Suprapubic skin (tissue), 4 donors: Measurements from ENCODE around the gene C6orf118. TPM values are rescaled to one million over a fixed set of nuclear protein-coding genes. Genes with fewer than 3 reads are reported as not detected.

Experiments
- DNase-seq, 2 donors: peaks; one replicate each; pipeline ENCODE4 v3.0.0-alpha.2; 2019; ENCODE audit warnings: low spot score in 2 of 2
- H3K27ac ChIP-seq: fragments of 200-600 bp; sonication (generic); one replicate; pipeline ENCODE4 v1.5.1; 2019
- H3K27me3 ChIP-seq: fragments of 200-600 bp; sonication (generic); one replicate; pipeline ENCODE4 v1.5.1; 2019
- H3K36me3 ChIP-seq: fragments of 200-600 bp; sonication (generic); one replicate; pipeline ENCODE4 v1.5.1; 2019
- H3K4me1 ChIP-seq: fragments of 200-600 bp; sonication (generic); one replicate; pipeline ENCODE4 v1.5.1; 2019
- H3K4me3 ChIP-seq: fragments of 200-600 bp; sonication (generic); one replicate; pipeline ENCODE4 v1.5.1; 2019; ENCODE audit warnings: mild to moderate bottlenecking
- H3K9me3 ChIP-seq: fragments of 200-600 bp; sonication (generic); one replicate; pipeline ENCODE4 v1.5.1; 2019
- EP300 ChIP-seq: sonication (generic); formaldehyde crosslinking; IDR thresholded peaks from one replicate; pipeline ENCODE4 v1.6.1; 2017; ENCODE audit warnings: antibody characterized with exemption
- POLR2A ChIP-seq, 2 donors: fragments of 450-650 bp; IDR thresholded peaks; one replicate each; pipeline ENCODE4 v1.6.1; 2017; ENCODE audit warnings: antibody characterized with exemption in 2 of 2, mild to moderate bottlenecking in 2 of 2, moderate library complexity in 2 of 2
- POLR2AphosphoS5 ChIP-seq, 3 donors: sonication (generic); formaldehyde crosslinking; IDR thresholded peaks; one replicate each; pipeline ENCODE4 v1.6.1; 2017; ENCODE audit warnings: antibody characterized with exemption in 3 of 3
- WGBS: methylation state at CpG from one replicate; pipeline ENCODE4 v1.1.5; 2018; 5-methylcytosine and 5-hydroxymethylcytosine counted together
- total RNA-seq, 4 donors: library from RNA; depleted of rRNA; stranded (reverse); fragments of >200 nt; gene quantifications; one replicate each; pipeline ENCODE4 v1.1.0, GENCODE V29; 2016
- TF ChIP-seq, protein P1 (sequence below), 2 donors: fragments of 200-600 bp in 1 of 2; fragments of 450-650 bp in 1 of 2; sonication (generic) in 1 of 2; IDR thresholded peaks; one replicate each; pipeline ENCODE4 v1.5.1; 2016 to 2019; ENCODE audit warnings: antibody characterized with exemption in 2 of 2, mild to moderate bottlenecking in 1 of 2, moderate library complexity in 1 of 2

Gene C6orf118
- total RNA-seq, 4 donors from 2014 or later: not detected

DNA sequence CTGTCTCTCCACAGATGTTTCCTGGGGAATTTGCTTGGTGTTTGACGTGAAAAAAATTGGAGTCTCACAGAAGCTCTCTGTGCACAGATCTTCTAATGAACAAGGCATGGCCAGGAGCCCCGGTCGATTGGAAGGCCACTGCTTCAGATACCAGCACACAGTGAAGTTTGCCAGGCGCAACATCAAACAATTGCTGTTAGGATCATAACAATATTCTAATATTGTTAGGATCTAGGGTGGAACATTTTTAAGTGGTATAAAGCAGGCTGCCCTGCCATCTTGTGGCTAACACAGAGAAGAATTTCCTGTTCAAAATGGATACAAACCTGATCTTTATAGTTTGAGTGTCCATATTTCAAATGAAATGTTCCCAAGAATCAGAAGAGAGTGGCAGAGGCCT lies 64.1 kb downstream of the C6orf118 start:
- no peaks in the 10 kb centered on the region for H3K27me3 ChIP-seq
- TF ChIP-seq POLR2A (IDR thresholded peaks at IDR 0.05) (no peak), EP300 (no peak), POLR2AphosphoS5 (IDR thresholded peaks at IDR 0.05) (no peak)
- TF ChIP-seq, protein P1, sequence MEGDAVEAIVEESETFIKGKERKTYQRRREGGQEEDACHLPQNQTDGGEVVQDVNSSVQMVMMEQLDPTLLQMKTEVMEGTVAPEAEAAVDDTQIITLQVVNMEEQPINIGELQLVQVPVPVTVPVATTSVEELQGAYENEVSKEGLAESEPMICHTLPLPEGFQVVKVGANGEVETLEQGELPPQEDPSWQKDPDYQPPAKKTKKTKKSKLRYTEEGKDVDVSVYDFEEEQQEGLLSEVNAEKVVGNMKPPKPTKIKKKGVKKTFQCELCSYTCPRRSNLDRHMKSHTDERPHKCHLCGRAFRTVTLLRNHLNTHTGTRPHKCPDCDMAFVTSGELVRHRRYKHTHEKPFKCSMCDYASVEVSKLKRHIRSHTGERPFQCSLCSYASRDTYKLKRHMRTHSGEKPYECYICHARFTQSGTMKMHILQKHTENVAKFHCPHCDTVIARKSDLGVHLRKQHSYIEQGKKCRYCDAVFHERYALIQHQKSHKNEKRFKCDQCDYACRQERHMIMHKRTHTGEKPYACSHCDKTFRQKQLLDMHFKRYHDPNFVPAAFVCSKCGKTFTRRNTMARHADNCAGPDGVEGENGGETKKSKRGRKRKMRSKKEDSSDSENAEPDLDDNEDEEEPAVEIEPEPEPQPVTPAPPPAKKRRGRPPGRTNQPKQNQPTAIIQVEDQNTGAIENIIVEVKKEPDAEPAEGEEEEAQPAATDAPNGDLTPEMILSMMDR (IDR thresholded peaks at IDR 0.05): no peak
- H3K27ac ChIP-seq: no peak overlapping the region
- H3K4me3 ChIP-seq: no peak overlapping the region
- H3K9me3 ChIP-seq: peaks cover 1% of the 10 kb centered on the region
- DNase-seq: no peak
- WGBS: 48% methylated on average over 4 of the region's 4 CpGs
- no peaks in the 10 kb centered on the region for H3K4me1 ChIP-seq
- H3K36me3 ChIP-seq: no peaks in the 10 kb centered on the region

DNA sequence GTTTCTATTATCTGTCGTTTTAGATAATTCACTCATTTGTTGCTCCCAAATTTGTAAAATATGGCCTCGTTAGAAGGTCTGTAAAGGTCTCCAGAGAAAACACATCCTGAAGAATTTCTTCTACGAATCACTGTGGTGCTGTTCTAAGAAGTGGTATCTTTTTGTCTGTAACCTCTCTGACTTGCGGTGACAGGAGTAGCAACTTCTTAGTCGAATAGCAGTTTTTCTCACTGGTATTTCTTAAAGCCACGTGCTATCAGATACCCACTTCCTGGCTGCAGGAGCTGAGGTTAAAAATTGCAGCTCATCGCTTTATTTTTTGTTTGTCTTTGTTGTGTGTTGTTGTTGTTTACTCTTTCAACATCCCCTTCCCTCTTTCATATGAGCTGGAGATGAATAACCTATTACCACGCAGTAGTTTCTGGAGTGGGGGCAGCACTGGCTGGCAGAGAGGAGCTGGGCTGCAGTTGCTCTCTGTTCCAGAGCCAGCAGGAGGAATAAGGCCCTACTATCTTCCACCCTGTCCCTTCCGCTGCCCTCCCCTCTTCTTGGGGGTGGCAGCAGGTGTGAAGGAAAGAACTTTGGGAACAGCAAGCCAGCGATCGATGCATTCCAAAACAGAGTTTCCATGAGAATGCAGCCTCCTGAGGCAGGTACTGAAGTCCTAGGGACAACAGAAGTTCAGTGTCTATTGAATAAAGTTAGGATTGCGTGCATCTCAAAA lies 64.7 kb downstream of the C6orf118 start:
- H3K36me3 ChIP-seq: no peaks in the 10 kb centered on the region
- H3K4me3 ChIP-seq: no peak overlapping the region
- no peaks in the 10 kb centered on the region for H3K9me3 ChIP-seq
- 77% methylated on average over 12 of the region's 12 CpGs for WGBS
- no peak overlapping the region for H3K27ac ChIP-seq
- no peaks in the 10 kb centered on the region for H3K4me1 ChIP-seq
- TF ChIP-seq, protein P1 (IDR thresholded peaks at IDR 0.05): no peak
- TF ChIP-seq POLR2AphosphoS5 (IDR thresholded peaks at IDR 0.05) (no peak), POLR2A (IDR thresholded peaks at IDR 0.05) (no peak), EP300 (no peak)
- no peak for DNase-seq
- no peaks in the 10 kb centered on the region for H3K27me3 ChIP-seq

DNA sequence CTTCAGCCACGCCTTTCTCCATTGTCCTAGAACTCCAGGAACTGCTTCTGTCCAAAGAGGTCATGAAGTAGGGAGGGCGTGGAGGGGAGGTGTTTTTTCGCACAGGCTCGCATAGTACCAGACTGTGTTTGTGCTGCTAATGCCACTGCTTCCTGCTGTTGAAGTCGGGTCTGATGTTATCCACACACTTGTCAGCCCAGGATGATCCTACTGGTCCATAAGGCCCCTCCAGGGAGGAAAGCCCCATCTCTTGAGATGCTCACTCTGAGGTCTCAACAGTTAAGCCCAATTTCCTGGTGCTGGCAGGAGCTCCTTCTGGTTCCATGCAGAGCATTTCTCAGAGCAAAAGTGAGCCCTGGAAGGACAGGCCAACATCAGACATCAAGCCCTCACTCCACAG lies 65.6 kb downstream of the C6orf118 start:
- H3K27me3 ChIP-seq: no peaks in the 10 kb centered on the region
- no peaks in the 10 kb centered on the region for H3K9me3 ChIP-seq
- H3K27ac ChIP-seq: no peak overlapping the region
- H3K4me3 ChIP-seq: no peak overlapping the region
- no peaks in the 10 kb centered on the region for H3K36me3 ChIP-seq
- no peak for TF ChIP-seq POLR2A (IDR thresholded peaks at IDR 0.05)
- TF ChIP-seq EP300: no peak
- TF ChIP-seq POLR2AphosphoS5 (IDR thresholded peaks at IDR 0.05): no peak
- TF ChIP-seq, protein P1 (IDR thresholded peaks at IDR 0.05): no peak
- 91% methylated on average over 5 of the region's 5 CpGs for WGBS
- no peak for DNase-seq
- H3K4me1 ChIP-seq: no peaks in the 10 kb centered on the region

DNA sequence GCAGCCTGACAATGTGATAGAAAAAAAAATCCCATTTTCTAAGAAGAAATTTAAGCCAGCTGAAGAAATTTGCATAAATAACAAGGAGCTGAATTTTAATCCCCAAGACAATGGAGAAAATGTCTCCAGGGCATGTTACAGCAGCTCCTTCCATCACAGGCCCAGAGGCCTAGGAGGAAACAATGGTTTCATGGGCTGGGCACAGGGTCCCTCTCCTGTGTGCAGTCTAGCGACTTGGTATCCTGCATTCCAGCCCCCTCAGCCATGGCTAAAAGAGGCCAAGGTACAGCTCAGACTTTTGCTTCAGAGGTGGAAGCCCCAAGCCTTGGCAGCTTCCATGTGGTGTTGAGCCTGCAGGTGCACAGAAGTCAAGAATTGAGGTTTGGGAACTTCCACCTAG lies 73.1 kb downstream of the C6orf118 start:
- H3K9me3 ChIP-seq: peaks cover 9% of the 10 kb centered on the region
- TF ChIP-seq POLR2AphosphoS5 (IDR thresholded peaks at IDR 0.05) (no peak), POLR2A (IDR thresholded peaks at IDR 0.05) (no peak), EP300 (no peak)
- TF ChIP-seq, protein P1 (IDR thresholded peaks at IDR 0.05): no peak
- H3K4me1 ChIP-seq: no peaks in the 10 kb centered on the region
- DNase-seq: no peak
- no peaks in the 10 kb centered on the region for H3K27me3 ChIP-seq
- no peak overlapping the region for H3K4me3 ChIP-seq
- no peaks in the 10 kb centered on the region for H3K36me3 ChIP-seq
- no peak overlapping the region for H3K27ac ChIP-seq
- 81% methylated on average over 1 of the region's 1 CpG for WGBS

DNA sequence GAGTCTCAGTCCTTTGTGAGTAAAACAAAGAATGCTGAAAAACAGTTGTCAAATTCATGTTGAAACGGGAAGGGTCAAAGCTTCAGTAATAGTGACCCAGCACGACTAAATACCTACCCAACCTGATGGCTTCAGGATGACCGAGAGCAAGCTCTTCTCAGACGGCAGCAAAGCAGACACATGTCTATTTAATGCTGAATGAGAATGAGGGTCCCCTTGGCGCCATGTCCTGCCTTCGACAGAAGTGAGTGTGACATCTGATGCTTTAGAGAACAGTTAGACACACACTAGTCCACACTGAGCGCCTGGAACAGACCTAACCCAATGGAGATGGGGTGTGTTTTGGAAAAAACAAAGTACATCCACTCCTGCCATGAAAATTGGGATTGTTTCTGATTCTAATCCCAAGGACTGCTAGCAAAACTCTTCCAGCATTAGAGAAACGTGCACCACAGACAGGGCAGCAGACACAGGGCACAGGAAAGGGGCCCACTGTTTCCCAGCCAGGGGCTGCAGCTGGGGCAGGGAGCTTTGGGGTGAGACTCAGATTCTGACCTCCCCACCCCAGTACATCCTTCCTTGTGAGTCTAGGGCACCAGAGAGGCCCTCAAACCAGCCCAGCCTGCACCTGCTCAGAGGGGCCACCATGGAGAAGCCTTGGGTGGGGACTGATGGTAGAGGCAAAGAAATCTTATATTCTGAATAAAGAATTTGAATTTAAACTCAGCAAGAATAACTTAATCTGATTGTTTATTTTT lies 76.5 kb downstream of the C6orf118 start:
- 66% methylated on average over 8 of the region's 8 CpGs for WGBS
- no peak overlapping the region for H3K4me3 ChIP-seq
- H3K36me3 ChIP-seq: no peaks in the 10 kb centered on the region
- H3K27ac ChIP-seq: no peak overlapping the region
- TF ChIP-seq EP300 (no peak), POLR2A (IDR thresholded peaks at IDR 0.05) (no peak), POLR2AphosphoS5 (IDR thresholded peaks at IDR 0.05) (no peak)
- TF ChIP-seq, protein P1 (IDR thresholded peaks at IDR 0.05): no peak
- peaks cover 9% of the 10 kb centered on the region for H3K9me3 ChIP-seq
- H3K27me3 ChIP-seq: no peaks in the 10 kb centered on the region
- no peaks in the 10 kb centered on the region for H3K4me1 ChIP-seq
- no peak for DNase-seq
